ENCODE data around the gene EXOC2. TPM values are rescaled to one million over a fixed set of nuclear protein-coding genes. Genes with fewer than 3 reads are reported as not detected.
A peak's percentile ranks its signal among the peaks of the same experiment; 100 is the strongest.

EXOC2 gene
- total RNA-seq, 1 donor from 2014 or later = 28.5 TPM

DNA sequence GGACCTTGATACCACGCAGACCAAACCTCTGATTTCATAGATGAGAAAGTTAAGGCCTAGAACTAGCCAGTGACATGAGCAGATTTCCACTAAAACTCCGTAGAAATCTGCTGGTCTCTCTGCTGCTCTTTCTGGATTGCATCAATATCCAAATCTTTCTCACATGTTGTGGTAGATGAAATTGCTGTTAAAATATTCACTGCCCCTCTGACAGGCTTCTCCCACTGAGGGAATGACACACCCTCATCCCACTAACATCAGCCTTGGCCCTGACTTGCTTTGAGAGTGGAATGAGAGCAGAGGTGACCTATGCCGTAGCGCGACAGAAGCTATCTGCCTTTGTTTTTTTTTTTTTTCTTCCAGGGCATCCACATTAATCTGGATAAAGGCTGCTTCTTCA lies 20.4 kb upstream of the EXOC2 start:
- intact Hi-C loops (cut with DNase I) = no loop called here

GRCh38 chr6:712805-713204 lies 19.9 kb upstream of the EXOC2 start:
- TF ChIP-seq CTCF (IDR thresholded peaks at IDR 0.05) = no peak
- Histone ChIP-seq H3K9me3 (no peaks in the 10 kb centered on the region), H3K27ac (no peak overlapping the region), H3K27me3 (ENCODE audit: low read depth) (no peaks in the 10 kb centered on the region), H3K36me3 (no peaks in the 10 kb centered on the region), H3K4me3 (no peak overlapping the region), H3K4me1 (peaks cover 27% of the 10 kb centered on the region)
- intact Hi-C loops (cut with DNase I) = no loop called here
- DNase-seq (no peak), ATAC-seq (no peak)

More for the DNA sequence above, 20.4 kb upstream of the EXOC2 start:
- no peaks in the 10 kb centered on the region for H3K36me3 ChIP-seq
- no peak for TF ChIP-seq CTCF (IDR thresholded peaks at IDR 0.05)
- no peak for ATAC-seq
- no peaks in the 10 kb centered on the region for H3K27me3 ChIP-seq (ENCODE audit: low read depth)
- no peak overlapping the region for H3K27ac ChIP-seq
- H3K4me3 ChIP-seq = no peak overlapping the region
- DNase-seq = no peak
- no peaks in the 10 kb centered on the region for H3K9me3 ChIP-seq
- H3K4me1 ChIP-seq = peaks cover 27% of the 10 kb centered on the region

- peak overlapping the region; percentile 97 for H3K27ac ChIP-seq
- no peak for ATAC-seq
- intact Hi-C loops (cut with DNase I) = no loop called here
- peaks cover 27% of the 10 kb centered on the region for H3K4me1 ChIP-seq
- TF ChIP-seq CTCF (IDR thresholded peaks at IDR 0.05) = no peak
- peak overlapping the region; percentile 77 for H3K4me3 ChIP-seq
- no peak for DNase-seq
- H3K36me3 ChIP-seq = no peaks in the 10 kb centered on the region
- H3K27me3 ChIP-seq (ENCODE audit: low read depth) = no peaks in the 10 kb centered on the region
- H3K9me3 ChIP-seq = no peaks in the 10 kb centered on the region
Observed at GRCh38 chr6:711925-712324, 19.0 kb upstream of the EXOC2 start.

GRCh38 chr6:710601-711571 lies 17.9 kb upstream of the EXOC2 start:
- intact Hi-C loops (cut with DNase I) = no loop called here
- peaks cover 20% of the 10 kb centered on the region for H3K4me1 ChIP-seq
- ATAC-seq (peak; percentile 93 to 97), DNase-seq (peak; percentile 80)
- H3K27ac ChIP-seq = peak overlapping the region; percentile 97
- peak overlapping the region; percentile 77 for H3K4me3 ChIP-seq
- H3K27me3 ChIP-seq (ENCODE audit: low read depth) = no peaks in the 10 kb centered on the region
- H3K9me3 ChIP-seq = no peaks in the 10 kb centered on the region
- no peaks in the 10 kb centered on the region for H3K36me3 ChIP-seq
- no peak for TF ChIP-seq CTCF (IDR thresholded peaks at IDR 0.05)

DNA sequence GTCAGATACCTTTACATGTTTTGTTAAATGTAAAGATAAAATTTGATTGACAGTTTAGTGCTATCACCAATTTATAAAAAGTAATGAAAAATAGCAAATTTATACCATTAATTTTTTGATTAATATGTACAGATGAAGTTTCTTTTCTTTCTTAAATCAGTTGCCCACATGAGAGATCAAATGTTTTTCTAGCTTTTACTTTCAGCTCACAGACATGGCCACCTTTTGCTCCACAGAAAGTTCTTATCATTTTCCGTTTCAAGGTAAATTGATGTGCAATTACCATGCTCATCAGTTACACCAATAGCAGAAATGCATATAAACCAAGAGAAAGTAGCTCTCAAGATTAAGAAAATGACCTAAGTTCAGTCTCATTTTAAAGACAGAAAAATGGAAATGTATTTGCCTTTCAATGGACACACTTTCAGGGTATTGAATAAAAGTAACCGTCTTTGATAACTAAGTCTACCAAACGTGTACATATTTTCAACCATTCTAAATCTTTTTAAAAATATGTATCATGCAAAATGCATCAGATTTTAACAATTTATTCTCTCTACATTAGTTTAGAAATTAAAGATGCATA lies 16.6 kb upstream of the EXOC2 start:
- Histone ChIP-seq H3K27ac (no peak overlapping the region), H3K9me3 (no peaks in the 10 kb centered on the region), H3K27me3 (ENCODE audit: low read depth) (no peaks in the 10 kb centered on the region), H3K4me3 (no peak overlapping the region), H3K4me1 (peaks cover 16% of the 10 kb centered on the region), H3K36me3 (no peaks in the 10 kb centered on the region)
- ATAC-seq (no peak), DNase-seq (no peak)
- intact Hi-C loops (cut with DNase I) = no loop called here
- TF ChIP-seq CTCF (IDR thresholded peaks at IDR 0.05) = no peak

Data from lower lobe of right lung (tissue), 2 donors.